NCI-H1930 (cell line): ENCODE results near the gene SPATA13.

Source experiments
- DNase-seq, 2 experiments: peaks; one replicate each; lab custom pipeline; 2025; lab: John Stamatoyannopoulos, UW

Gene SPATA13

DNA sequence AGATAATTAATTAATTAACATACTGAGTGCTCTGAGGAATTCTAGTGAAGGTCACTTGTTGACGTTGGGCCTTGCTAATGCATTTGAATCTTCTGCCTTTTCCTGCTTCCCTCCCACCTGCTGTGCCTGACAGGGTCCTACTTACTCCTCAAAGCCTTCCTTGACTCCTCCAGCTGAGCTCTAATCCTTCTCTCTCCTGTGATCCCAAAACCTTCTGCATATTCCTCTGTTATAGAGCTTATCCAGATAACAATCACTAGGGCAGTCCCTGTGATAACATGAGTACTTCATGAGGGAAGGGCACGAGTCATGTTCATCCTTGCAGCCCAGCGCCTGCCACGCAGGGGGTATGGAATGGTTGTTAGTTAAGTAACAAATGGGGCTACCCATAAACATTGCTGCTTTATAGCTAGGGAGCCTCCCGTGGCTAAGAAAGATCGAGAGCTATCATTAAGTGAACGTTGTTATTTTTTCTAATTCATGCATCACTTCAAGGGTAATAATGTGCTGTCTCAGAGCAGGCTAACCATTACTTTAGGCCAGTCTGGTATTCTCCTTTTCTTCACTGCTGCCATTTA, 19.1 kb upstream of the SPATA13 start:
- DNase-seq = no peak

DNA sequence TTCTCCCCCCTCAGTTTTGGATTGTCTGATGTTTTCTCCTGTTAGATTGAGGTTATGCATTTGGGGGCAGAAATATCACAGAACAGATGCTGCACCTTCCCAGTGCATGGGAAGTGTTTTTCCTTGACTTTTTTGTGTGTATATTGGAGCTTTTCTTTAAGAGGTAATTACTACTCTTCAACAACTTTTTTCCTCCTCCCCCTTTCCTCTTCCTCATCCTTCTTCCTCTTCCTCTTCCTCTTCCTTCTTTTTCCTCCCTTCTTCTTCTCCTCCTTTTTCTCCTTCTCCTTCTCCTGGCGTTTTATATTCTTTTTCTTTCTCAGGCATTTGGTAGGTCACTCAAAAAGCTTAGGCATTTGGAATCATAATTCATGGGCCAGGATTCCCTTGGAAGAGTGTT, 18.1 kb upstream of the SPATA13 start:
- no peak for DNase-seq

DNA sequence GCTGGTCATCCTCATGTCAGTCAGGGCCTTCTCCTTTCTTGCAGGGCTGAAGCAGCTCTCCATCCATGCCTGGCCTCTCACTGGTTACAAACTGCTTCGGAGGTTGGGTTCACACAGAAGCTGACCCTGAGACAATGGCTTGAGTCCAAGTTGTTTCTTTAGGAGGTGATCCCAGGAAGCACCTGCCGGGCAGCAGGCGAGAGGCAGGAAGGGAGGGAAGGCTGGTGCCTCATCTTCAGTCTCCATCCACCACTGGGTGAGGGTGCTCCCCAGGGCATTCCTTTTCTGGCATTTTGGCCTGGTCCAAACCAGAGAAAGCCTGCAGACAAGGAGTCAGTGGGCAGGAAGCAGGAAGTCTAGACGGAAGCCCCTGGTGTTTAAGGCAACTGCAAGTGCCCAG, 17.6 kb upstream of the SPATA13 start:
- DNase-seq = no peak

DNA sequence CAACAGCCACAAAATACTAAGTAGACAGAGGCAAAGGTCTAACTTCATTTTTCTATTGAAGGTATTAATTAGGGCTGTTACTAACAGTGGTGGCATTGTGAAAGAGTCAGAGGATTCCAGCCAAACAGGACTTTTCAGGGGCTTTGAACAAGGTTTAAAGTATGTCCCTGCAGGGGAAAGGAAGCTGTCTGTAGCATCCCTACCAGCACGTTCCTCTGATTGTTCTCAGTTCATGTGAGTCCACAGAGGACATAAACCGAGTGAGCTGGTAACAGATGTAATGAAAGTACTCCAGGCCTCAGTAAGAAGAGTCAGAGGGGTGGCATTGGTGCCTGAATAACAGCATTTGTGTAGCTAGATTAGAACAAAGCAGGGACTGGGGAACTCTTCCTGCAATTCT, 15.3 kb upstream of the SPATA13 start:
- DNase-seq = no peak

DNA sequence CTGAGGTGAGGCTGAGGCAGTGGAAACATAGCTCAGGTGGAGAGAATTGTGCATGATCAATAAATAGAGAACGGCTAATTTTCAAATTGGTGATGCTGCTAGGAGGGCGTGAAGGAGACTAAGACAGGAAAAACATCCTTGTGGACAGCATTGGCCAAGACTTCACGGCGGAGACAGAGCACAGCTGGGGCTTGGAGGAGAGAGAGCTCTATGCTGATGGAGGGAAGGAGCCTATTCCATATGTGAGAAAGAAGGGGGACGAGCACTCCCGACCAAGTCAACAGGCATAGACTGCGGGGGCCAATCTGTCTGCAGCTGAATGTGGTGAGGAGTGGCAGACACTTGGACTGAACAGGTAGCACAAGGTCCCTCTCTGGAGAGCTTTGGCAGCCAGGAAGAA, 14.8 kb upstream of the SPATA13 start:
- DNase-seq = no peak

DNA sequence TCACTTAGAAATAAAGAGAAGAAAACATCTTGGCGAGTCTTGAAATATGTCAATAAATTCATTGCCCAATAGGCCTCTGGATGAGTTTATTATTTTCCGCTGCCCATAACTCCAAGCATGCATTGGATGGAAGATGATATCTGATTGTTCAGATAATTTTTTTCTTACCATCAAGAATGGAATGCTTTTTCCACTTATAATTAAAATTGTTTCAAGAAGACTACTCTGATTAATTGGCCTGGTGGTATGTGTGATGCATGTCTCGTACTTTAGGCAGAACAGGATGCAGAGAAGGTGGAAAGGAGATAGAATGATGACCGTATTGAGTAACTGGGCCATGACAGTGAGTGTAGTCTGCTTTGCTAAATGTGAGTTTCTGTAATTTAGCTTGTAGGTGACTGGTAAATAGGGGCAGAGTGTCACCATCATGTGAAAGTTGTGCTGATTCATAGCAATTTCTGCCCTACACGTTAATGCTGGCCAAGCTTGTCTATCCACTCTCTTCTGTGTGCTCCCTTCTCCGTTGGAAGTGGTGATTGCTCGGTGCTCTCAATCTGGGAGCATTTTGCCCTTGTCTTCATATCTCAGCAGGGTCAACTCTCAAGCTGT, 13.5 kb upstream of the SPATA13 start:
- DNase-seq = no peak

DNA sequence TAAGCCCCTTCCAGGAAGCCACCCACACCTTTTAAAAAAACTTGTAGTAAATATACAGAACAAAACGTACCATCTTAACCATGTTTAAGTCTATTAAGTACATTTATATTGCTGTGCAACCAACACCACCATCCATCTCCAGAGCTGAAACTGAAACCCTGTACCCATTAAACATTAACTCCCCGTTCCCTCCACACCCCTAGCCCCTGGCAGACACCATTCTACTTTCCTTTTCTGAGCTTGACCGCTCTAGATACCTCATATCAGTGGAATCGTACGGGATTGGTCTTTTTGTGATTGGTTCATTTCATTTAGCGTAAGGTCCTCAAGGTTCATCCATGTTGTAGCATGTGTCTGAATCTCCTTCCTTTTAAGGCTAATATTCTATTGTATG, 13.0 kb upstream of the SPATA13 start:
- no peak for DNase-seq

DNA sequence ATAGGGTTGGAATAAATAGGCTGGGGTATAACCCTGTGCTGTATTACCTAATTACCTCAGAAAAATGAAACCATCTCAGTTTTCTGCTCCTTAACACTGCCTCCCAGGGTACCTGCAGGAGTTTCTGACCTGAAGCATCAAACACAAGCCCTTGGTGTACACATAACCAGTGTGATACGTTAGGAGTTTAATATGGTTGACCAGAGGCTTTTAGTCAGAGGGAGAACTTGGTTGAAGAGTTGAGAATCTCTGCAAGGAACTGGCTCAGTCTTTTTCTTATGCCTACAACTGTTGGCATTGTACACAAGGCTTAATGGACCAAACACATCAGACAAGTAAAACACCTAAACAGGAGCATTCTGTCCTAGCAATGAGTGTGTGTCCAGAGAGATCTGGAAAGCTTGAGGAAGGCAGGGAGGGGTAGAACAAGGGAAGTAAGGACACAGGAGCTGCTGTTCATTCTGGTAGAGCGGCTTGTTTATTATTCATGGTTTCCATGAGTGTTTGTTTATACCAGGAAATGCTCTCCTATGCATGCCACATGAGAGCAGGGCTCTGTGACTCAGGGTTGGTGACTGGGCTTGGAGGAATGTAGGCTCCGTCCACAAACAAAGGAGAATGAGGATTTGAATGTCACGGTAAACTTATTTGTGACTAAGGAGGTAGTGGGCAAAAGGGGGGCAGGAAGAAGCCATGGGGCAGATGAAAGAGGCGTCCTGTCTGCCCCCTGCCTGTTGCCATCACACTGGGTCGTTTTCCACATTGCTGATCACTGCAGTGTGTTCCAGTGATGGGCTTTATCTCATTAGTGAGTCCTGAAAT, 11.9 kb upstream of the SPATA13 start:
- DNase-seq = no peak

DNA sequence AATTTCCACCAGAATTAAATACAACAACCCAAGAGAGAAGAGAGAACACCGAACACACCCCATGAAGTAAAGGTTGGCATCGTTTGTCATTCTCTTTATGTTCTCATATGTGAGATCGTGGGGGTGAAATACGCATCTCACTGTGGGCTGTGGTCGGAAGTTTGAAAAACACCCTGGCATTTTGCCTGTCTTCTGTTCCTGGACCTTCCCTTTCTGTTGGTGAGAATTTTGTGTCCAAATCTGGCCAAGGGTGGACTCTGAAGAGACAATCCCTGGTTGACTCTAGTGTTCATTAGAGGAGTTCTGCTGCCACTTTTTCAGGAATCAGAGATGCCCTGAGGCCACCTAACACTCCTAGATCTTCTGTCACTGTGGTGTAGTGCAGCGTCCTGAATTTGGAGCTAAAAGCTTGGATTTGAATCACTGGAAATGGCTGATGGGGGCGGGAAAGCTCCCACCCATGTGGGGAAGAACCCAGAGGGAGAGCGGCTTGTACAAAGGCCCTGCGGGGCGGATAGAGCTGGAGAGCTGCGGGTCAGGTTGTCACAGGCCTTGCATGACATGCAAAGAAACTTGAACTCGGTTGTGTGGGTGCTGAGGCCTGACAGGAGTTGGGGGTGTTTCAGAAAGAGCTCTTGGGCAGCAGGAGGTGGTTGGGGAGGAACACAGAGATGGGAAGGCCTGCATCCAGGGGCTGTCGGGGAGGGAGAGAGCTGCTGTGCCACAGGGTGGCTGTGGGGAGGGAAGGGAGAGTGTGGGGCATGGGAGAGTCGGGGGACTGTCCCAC, 11.1 kb upstream of the SPATA13 start:
- DNase-seq = no peak

DNA sequence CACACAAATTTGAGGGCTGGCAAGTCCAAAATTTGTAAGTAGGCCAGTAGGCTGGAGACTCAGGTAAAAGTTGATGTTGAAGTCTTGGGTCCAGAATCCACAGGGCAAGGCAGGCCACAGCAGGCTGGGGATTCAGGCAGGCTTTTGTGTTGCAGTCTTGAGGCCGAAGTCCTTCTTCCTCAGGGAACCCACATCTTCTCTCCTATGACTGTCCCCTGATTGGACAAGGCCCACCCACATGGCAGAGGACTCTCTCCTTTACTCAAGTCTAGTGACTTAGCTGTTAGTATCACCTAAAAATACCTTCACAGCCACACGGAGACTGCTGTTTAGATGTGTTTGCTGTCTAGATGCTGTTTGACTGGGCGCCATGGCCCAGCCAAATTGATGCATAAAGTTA, 9.9 kb upstream of the SPATA13 start:
- no peak for DNase-seq

DNA sequence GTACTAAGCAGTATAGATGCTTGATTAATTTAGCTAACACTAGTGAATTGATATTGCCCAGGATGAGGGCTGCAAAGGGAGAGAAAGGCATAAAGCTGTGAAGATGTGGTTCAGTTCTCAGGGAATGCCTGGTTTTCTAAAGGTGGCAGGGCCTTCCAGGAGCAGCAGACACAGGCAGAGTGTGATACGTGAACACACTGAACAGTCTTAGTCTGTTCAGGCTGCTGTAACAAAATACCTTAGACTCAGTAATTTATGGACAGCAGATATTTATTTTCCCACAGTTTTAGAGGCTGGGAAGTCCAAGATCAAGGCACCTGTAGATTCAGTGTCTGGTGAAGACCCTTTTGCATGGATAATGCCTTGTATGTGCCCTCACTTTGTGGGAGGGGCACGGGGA, 8.7 kb upstream of the SPATA13 start:
- DNase-seq = no peak

DNA sequence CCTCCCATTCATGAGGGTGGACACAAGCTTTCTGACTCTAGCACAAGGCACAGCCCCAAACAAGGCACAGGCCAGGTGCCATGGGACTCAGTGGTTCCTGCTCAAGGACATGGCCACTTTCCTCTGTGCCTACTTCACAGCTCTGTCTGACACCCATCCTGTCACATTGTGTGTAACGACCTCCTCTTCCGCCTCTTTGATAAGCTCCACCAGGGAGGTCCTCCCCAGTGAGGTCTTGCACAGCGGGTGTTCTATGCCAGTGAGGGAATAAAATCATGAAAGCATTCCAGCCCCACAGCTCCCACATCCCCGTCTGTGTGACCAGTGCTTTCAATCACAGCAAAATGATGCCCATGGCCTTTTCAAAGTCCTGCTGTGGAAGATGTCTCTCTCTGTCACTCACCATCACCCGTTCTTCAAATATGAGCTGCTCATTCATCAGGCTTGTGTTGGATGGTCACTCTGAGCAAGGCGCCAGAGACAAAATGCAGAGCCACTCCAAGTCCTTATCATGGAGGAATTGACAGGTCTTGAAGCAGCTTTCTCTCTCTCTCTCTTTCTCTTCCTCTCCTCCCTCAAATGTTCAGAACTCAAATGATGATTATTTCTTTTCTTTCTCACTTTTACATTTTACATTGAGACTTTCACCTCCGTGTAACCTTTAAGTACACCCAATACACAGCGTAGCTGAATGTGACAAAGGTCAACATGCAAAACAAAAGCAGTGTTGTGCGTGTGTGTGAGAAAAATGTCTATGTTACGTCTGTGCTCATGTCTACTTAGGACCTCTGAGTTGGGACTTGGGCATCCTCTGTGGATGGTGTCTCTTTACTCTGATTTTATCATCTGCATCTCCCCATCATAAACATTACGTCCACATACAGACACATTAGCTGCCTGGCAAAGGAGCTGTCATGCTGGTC, 8.0 kb upstream of the SPATA13 start:
- no peak for DNase-seq

DNA sequence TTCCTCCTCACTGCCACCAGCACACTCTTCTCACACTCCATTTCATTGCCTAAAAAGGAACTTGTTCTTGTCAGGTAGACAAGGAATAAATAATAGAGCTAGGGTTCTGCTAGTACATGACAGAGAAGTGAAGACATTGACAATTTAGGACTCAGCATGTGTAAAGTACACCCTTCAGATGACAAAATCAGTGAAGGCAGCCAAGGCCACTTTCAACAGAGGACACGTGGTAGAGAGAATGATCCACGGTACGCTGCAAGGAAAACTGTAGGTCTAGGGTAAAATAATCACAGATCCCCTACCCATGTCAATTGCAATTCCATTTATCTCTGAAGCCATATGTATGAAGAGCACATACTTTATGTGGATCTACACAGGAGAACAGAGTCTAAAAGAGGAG, 7.2 kb upstream of the SPATA13 start:
- DNase-seq = no peak

DNA sequence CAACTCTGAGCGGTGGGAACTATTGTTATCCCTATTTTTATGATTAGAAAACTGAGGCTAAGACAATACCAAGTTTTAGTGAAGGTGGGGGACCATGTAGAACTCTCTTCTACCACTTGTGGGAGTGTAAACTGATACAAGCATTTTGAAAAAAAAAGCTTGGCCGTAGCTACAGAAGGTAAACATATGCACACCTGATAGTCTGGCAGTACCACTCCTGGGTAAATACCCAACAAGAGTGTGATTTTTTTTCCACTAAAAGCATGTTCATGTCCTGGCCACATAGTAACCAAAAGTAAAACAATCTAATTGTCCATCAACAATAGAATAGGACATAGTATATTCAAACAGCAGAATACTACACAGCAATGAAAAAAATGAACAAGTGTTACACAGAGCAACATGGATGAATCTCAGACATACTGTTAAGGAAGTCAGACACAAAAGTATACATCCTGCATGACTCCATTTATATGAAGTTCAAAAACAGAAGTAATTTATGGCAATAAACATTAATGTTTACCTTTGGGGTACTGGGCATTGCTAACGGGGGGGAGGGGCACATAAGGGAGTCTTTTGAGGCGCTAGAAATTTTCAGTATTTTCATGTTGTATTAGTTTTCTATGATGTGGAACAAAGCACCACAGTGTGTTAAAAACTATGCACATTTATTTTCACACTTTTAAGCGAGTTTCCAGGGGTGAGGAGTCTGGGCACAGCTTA, 6.4 kb upstream of the SPATA13 start:
- no peak for DNase-seq

DNA sequence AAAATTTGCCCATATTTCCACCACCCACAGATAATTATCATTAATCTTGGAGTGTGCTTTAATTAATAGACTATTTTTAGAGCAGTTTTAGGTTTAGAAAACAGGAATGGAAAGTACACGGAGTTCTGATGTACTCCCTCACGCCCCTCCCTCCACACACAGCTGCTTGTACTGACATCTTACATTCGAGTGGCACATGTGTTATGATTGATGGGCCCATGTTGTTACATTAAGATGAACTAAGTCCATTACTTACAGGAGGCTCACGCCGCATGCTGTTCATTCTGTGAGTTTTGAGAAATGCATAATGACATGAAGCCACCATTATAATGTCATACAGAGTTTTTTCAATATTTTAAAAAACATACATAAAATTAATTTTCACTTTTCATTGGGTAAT, 1.2 kb upstream of the SPATA13 start:
- DNase-seq = no peak

DNA sequence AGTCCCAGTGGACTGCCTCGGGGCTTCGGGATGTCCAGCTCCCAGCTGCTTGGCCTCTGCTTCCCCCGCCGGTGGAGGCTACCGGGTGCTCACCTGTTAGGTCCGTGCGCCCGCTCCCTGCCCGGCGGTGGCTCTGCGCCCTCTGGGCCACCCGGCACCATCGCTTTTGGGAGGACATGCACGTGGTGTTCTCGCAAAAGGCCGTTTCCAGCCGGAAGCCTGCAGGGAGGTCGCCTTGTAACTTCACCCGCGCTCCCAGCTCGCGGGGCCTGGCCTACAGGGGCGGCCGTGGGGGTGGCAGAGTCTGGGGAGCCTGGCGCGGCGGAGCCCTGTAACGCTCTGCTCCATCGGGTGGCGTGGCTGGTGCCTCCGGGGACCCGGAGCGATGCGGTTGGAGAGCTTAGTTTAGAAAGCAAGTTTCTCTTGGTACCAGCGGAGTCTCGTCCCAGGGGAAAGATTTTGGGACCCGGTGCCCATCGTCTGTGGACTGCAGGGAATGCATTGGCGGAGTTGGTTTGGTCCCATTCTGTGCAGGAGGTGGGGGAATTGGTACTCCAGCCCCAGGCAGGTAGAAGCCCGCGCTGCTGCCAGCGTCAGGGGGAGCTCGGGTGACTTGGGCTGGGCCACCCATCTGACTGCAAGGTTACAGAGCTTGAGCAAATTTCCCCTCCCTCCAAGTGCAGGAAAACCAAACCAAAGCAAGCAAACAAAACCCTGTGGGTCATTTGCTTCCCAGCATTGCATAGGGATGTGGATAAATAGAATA, 673 bp downstream of the SPATA13 start:
- DNase-seq = no peak

DNA sequence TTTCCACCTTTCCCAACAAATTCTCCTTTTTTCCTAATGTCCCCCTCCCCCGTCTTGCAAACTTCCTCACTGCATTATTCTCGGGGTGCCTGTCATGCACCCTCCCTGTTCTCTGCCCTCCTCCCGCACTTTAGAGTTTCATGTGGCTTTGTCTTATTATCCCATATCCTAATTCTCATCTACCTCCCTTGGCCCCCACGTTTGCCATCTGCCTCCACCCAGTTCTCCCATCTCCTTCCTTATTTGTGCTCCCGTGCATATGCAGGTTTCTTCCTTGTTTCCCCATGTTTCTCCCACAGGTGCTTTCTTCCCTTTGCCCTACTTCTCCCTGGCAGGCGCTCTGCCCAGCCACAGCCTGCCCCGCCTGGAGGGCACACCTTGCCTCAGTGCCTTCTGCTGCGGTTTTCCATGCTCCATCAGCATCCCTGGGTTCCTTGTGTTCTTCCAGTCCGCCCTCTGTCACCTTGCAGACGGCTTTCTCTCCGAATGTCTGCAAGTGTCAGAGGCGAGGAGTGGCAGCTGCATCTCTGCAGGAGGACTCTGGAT, 1.5 kb downstream of the SPATA13 start:
- no peak for DNase-seq

DNA sequence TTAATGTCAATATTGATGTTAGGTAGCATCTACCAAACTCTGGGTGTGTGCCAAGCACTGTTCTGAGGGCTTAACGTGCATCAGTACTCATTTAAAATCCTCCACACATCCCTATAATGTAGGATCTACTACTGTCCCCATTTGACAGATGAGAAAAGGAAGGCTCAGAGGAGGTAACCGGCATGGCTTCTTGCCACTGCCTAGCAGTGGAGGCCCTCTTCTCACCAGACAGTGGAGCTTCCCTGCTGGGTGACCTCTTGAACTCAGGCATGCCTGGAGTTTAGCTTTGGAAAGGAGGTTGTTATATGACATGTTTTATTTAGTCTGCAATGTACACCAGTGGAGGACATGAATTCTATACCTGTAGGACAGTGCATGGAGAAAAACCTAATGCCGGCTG, 2.1 kb downstream of the SPATA13 start:
- DNase-seq = no peak

DNA sequence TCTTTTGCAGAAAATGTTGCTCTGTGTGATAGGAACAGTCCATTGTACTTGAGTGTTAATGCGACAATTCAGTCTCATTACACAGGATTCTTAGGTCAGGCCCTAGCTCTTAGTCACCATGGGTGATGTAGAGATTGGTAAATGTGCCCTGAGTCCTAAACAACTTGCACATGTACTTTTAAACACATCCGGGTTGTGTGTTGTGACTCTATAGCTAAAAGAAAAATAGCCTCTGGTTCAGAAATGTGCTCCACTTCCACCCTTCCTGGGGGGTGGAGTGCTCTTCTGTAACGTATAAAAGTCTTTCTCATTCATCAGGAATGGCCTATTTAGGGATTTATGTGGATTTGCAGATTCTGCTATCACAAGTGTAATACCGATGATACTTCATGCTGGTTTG, 5.2 kb downstream of the SPATA13 start:
- no peak for DNase-seq

DNA sequence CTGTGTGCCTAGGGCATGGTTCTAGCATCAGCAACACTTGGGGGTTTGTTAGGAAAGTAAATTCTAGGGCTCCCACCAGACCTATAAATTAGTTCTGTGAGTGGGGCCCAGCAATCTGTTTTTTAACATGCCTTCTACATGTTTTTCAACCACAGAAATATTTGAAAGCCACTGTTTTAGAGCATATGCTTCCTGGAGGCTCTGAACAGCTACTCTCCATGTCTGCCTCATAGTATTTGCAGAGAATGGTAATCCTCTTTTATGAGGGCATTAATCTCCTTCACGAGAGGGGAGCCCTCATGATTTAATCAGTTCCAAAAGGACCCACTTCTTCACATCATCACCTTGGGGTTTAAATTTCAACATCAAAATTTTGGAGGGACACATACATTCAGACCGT, 6.0 kb downstream of the SPATA13 start:
- no peak for DNase-seq
